AG10803 (cell line): ENCODE data around the gene PTTG1.

Experiments
- DNase-seq: peaks from one replicate; pipeline ENCODE4 v3.0.0; 2010; ENCODE audit warnings: low read depth
- H3K4me3 ChIP-seq: 2 replicates; pipeline ENCODE4 v1.5.1; 2011; ENCODE audit warnings: mild to moderate bottlenecking, low read length, control low read depth
- TF ChIP-seq, protein P1 (sequence below): conservative IDR thresholded peaks from 2 replicates; pipeline ENCODE4 v1.5.1; 2011; ENCODE audit warnings: mild to moderate bottlenecking, low read length, control low read depth, inconsistent platforms

Gene PTTG1

DNA sequence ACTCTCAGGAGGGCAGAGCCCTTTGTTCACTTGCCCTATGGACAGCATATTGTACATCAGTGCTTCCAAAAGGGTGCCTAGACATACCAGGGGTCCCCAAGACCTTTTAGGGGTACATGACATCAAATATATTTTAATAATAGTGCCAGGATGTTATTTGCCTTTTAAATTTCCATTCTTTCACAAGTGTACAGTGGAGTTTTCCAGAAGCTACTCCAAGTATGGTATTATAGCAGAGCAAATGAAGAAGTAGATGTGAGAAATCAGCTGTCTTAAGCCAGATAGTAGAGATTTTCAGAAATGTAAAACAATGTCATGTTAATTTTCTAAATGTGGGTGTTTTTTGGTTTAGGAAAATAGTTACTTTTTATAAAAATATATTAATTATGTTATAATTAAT is 15.6 kb downstream of the PTTG1 start:
- DNase-seq = no peak
- TF ChIP-seq, protein P1, sequence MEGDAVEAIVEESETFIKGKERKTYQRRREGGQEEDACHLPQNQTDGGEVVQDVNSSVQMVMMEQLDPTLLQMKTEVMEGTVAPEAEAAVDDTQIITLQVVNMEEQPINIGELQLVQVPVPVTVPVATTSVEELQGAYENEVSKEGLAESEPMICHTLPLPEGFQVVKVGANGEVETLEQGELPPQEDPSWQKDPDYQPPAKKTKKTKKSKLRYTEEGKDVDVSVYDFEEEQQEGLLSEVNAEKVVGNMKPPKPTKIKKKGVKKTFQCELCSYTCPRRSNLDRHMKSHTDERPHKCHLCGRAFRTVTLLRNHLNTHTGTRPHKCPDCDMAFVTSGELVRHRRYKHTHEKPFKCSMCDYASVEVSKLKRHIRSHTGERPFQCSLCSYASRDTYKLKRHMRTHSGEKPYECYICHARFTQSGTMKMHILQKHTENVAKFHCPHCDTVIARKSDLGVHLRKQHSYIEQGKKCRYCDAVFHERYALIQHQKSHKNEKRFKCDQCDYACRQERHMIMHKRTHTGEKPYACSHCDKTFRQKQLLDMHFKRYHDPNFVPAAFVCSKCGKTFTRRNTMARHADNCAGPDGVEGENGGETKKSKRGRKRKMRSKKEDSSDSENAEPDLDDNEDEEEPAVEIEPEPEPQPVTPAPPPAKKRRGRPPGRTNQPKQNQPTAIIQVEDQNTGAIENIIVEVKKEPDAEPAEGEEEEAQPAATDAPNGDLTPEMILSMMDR = no peak
- H3K4me3 ChIP-seq = no peak overlapping the region

DNA sequence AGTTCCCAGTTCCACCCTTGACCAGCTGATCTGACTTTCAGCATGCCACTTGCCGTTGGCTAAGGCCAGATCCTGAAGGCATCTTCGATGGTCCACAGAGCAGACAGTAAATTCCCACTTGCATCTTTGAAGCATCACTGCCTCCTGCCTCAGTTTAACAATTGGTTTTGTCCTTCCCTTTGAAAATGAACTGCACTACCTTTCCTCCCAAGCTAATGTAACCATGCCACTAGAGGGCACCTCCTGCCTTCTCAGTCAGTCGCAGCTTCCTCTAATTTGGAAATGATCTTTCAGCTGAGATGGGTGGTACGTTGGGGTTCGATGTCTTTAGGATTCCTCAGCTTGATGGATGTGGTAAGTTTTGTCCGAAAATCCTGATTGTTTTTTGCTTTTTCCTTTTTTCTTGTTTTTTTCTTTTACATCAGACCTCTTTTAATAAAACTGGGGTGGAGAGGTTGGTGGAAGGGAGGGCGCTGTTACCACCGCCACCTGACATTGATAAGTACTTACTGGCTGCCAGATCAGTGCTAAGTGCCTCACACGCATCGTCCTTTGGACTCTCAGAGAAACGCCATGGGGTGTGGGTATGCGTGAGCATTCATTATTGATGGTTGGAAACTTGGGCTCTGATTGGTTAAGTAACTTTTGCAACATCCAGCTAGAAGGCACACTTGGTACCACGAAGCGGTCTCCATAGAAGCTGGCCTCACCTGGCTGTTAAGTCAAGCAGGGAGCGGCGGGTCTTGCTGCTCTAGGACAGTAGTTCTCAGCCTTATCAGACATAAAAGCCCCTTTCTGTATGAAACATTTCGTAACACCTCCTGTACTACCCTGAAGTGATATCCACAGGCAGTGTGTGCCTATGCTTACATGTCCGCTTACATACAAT is 16.9 kb downstream of the PTTG1 start:
- peak; percentile 60 for DNase-seq

DNA sequence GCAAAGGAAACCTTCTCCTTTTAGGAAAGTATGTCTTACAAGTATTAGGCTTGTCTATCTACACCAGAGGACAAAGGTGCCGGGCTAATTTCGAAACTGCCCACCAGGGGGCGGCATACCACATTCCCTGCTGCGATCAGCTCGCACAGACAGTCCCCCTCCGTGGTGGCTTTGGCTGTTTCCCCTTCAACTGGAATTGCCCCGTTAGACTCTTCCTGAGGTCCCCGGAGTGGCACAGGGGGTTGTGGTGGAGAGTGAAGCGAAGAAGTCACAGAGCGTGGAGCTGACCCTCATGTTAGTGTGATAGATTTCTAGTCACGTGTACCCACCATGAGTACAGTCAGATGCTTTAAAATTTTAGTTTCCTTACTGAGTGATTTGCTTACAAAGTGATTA is 17.5 kb downstream of the PTTG1 start:
- TF ChIP-seq, protein P1 = peak; percentile 95
- peak; percentile 58 for DNase-seq
- peak overlapping the region; percentile 58 for H3K4me3 ChIP-seq

More for the DNA sequence above, 16.9 kb downstream of the PTTG1 start:
- peak overlapping the region; percentile 58 for H3K4me3 ChIP-seq
- TF ChIP-seq, protein P1 = peak; percentile 91

DNA sequence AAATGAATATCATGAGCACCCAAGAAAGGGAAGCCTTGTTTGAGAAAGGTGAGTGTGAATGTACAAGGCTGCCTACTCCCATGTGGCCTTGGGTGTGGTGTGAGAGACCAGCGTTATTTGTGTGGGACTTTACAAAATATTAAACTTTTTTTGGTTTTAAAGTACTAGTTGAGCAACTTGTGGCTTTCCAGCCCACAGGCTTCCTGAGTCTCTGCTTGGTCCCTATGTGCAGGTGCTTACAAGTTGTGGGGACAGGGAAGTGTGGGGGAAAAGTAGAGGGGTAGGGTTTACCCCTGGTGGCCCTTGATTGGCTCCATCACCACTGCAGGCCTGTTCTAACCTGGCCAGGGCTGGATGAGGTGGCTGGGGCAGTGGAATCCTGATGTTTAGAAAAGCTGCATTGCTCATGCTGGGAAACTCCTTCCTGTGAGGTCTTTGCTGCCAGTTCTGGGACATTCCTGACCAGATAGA is 19.7 kb downstream of the PTTG1 start:
- TF ChIP-seq, protein P1 = no peak
- DNase-seq = no peak
- H3K4me3 ChIP-seq = no peak overlapping the region

DNA sequence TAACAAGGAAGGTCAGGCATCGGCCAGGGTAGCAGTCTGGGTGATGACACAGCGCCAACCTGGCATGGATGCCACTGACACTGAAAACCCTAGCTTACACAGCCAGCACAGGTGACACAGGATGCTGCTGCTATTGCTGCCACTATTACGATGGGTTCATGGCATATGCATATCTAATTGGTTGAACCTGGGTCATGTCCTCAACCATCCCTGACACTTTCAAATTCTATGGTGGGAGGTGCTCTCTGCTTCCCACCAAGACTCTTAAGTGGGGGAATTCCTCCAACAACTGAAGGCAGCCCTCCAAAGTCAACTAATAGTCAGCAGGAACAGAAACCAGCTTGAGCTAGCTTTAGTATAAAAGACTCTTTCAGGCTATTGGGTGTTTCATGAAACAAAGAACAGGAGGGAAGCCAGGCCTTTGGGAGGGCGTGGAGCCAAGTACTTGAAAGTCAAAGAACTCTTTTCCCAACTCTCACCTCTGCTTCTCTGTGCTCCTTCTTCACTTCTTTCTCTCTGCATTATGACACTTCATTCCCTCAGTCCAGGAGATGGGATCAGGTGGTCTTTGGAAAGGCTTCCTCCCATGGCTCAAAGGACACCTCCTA is 21.3 kb downstream of the PTTG1 start:
- TF ChIP-seq, protein P1 = no peak
- DNase-seq = no peak

DNA sequence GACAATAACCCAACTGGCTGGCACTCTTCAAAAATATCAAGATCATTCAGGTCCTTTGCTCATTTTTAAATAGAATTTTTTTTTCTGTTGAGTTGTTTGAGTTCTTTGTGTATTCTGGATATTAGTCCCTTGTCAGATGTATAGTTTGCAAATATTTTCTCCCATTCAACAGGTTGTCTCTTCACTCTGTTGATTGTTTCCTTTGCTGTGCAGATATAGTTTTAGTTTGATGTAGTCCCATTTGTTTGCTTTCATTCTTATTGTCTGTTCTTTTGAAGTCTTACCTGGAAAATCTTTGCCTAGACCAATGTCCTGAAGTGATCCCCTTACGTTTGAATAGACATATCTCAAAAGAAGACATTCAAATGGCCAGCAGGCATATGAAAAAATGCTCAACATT is 22.8 kb downstream of the PTTG1 start:
- TF ChIP-seq, protein P1 = no peak
- DNase-seq = no peak

More for the DNA sequence above, 21.3 kb downstream of the PTTG1 start:
- H3K4me3 ChIP-seq = no peak overlapping the region

More for the DNA sequence above, 22.8 kb downstream of the PTTG1 start:
- no peak overlapping the region for H3K4me3 ChIP-seq
